Measurements from ENCODE around the gene SVIL. TPM values are rescaled to one million over a fixed set of nuclear protein-coding genes. Genes with fewer than 3 reads are reported as not detected.
A peak's percentile ranks its signal among the peaks of the same experiment; 100 is the strongest.

The SVIL gene
- total RNA-seq, 1 donor from 2014 or later = 79.6 TPM

- no peak for DNase-seq (ENCODE audit: low read depth in 2 of 2)
These were observed 210.8 kb downstream of the SVIL start for GRCh38 chr10:29424017-29424416.

- no peak for DNase-seq (ENCODE audit: low read depth in 2 of 2)
These were observed 214.0 kb downstream of the SVIL start for GRCh38 chr10:29420744-29421143.

GRCh38 chr10:29417324-29417723 lies 217.4 kb downstream of the SVIL start:
- DNase-seq (ENCODE audit: low read depth in 2 of 2) = no peak

- no peak for DNase-seq (ENCODE audit: low read depth in 2 of 2)
These were observed 218.9 kb downstream of the SVIL start for GRCh38 chr10:29415876-29416275.

GRCh38 chr10:29414501-29414900 lies 220.3 kb downstream of the SVIL start:
- no peak for DNase-seq (ENCODE audit: low read depth in 2 of 2)

GRCh38 chr10:29412485-29412884 lies 222.3 kb downstream of the SVIL start:
- DNase-seq (ENCODE audit: low read depth in 2 of 2) = no peak

- no peak for DNase-seq (ENCODE audit: low read depth in 2 of 2)
These were observed 223.0 kb downstream of the SVIL start for GRCh38 chr10:29411666-29412315.

GRCh38 chr10:29409241-29410054 lies 225.3 kb downstream of the SVIL start:
- DNase-seq (ENCODE audit: low read depth in 2 of 2) = peak; percentile 26 to 73

- DNase-seq (ENCODE audit: low read depth in 2 of 2) = no peak
These were observed 225.9 kb downstream of the SVIL start for GRCh38 chr10:29408847-29409240.
